Glomerular visceral epithelial cell (primary cell): ENCODE data around the gene CRELD2.
A peak's percentile ranks its signal among the peaks of the same experiment; 100 is the strongest.

Source experiments
- DNase-seq: peaks from one replicate; pipeline ENCODE4 v3.0.0-alpha.2; 2016; ENCODE audit errors: extremely low spot score

Gene CRELD2

DNA sequence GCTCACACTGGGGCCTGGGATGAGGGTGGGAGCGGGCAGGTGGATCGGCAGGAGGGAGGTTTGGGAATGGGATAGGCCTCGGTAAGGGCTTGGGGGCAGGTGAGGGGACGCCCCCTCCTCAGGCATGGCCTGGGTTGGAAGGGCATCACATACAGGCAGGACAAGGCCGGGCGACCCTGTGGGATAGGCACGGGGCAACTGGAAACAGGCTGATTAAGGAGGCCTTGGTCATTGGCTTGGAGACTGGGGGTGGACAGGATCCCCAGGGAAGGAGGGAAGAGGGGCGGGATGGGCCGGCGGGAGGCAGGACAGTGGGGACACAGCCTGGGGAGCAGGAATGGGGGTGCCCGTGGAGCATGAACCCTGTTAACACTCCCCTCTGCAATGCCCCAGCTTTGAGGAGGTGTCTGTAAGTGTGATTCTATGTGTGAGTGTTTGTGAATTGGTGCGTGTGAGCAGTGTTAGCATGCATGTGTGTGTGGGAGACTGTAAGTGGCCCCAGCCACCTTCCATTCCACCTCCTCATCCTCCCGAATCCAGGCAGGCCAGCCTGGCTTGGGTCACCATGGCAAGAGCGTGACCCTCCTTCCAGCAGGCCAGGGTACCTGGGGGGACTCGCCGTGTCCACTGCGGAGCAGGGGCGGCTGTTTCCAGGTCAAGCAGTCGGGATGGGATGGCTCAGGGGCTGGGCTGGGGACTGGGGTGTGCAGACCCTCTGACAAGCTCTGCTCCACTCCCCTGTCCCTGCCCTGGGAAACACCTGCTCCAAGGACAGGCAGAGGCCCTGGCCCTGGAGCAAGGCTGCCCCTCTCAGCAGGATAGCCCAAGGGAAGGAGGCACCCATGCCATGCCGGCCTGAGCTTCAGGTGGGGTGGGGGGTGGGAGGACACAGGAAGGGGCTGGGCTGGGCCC is 38.7 kb downstream of the CRELD2 start:
- DNase-seq: no peak

DNA sequence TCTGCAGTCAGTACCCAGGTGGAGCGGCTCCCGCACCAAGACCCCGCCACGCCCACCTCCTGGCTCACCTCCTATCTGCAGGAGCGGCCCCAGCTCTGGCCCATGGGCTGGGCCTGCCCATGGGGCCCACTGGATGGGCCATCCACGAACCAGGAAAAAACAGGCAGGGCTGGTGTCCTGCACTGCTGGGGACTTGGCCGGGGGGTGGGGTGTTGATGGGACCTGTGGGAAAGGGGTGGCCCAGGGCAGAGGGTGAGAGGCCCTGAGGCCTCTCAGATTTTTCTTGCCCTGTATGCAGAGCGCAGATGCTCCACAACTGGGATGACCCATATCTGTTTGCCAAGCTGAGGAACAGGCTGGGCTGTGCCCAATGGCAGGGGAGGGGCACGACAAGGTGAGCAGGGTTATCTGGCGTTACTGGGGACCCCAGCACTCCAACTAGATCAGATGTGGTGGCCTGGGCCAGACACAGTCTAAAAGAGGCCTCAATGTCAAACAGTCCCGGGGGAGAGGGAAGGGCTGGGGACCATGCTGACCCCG is 39.5 kb downstream of the CRELD2 start:
- DNase-seq: no peak

DNA sequence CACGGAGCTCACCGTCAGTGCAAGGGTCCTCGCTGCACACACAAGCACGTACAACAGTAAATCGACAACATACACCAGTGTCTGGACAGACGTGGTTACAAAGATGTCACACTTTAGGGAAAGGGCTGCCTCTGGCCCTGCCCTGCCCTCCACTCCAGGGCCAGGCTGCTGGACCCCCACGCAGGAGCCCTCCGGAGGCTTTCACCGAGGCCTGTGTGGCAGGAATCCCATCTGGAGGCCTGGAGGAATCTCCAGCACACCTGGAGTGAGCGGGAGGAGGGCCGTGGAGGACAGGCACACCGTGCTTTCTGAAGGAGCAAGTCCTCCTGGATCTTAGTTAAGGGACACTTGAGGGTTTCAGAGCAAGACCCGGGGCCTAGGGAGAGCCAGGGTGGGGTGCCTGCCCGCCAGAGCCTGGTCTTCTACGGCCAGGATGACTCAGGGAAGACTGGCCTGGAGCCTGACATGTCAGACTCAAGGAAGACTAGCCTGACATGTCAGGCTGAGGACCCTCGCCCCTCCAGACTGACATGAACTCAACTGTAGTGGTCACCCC is 40.0 kb downstream of the CRELD2 start:
- DNase-seq: no peak

DNA sequence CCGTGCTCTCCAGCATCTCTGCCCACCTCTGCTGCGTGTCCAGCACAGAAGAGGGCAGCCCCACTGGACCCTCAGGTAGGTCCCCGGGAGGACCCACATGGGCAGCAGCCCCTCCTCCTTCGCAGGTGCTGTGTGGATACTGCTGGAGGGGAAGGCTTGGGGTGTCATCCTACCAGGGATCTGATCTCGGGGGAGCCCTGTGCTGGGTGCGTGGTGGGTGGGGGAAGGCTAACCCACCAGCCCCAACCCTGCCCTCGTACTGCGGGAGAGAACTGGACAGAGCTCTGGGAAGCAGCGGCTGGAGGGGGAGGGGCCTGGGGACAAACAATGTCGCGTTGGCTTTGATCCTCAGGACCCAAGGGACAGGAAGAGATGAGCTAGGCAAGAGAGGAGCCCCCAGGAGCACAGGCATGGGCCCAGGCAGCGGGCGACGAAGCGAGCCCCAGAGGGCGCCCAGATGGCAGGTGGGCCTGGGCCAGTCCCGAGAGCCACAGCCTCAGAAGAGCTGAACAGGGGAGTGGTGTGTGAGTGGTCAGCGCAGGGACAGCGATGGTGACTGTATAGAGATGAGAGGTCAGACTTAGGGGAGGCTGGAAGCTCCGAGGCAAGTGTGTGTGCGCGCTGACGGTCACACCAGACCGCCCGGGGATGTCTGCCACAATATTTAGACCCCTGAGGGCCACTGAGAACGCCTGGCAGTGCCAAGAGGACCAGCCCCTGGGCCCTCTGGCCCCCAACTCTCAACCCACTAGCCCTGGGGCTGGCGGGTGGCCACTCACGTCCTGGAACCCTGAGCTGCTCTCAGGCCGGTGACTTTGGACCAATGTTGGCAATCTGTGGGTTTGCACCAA is 40.7 kb downstream of the CRELD2 start:
- DNase-seq: no peak

DNA sequence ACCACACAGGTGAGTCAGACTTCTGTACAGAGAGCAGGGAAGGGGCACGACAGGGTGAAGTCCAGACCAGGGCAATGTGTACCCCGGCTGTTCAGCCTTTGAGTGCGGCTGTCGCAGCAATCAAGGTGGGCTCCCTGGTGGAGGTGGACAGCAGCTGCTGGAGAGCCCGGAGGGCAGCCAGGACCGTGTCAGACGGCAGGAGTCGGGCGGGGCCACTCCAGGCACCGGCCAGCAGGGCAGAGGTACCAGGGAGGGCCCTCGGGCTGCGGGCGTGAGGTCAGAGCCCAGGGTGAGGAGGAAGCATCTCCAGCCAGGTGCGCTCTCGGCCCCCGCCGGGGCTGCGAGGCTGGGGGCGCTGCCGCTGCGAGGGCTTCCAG is 41.3 kb downstream of the CRELD2 start:
- peak; percentile 53 for DNase-seq

DNA sequence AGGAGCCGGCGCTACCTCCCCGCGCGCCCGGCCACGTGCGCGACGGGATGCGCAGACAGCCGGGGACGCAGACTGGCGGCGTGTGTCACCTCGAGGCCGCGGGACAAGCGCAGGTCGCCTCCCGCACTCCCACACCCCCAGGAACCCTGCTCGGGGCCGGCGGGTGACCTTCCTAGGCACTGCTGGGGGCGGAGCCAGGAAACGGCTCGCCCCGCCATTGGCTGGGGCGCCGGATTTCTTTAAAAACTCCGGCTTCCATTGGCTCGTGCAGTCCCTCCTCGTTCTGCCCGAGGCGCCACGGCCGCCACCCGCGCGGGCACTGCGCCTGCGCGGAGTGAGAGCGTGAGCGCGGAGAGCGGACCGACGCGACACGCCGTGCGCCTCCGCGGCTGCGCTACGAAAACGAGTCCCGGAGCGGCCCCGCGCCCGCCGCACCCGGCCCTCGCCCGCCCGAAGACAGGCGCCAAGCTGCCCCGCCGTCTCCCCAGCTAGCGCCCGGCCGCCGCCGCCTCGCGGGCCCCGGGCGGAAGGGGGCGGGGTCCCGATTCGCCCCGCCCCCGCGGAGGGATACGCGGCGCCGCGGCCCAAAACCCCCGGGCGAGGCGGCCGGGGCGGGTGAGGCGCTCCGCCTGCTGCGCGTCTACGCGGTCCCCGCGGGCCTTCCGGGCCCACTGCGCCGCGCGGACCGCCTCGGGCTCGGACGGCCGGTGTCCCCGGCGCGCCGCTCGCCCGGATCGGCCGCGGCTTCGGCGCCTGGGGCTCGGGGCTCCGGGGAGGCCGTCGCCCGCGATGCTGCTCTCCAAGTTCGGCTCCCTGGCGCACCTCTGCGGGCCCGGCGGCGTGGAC is 41.9 kb downstream of the CRELD2 start, which contains the start of gene PIM3:
TSS of gene PIM3 (plus strand) at position 614 of the 846 bp plus-strand sequence. CDS start at position 790, 176 bp downstream.
- DNase-seq: peak; percentile 95

DNA sequence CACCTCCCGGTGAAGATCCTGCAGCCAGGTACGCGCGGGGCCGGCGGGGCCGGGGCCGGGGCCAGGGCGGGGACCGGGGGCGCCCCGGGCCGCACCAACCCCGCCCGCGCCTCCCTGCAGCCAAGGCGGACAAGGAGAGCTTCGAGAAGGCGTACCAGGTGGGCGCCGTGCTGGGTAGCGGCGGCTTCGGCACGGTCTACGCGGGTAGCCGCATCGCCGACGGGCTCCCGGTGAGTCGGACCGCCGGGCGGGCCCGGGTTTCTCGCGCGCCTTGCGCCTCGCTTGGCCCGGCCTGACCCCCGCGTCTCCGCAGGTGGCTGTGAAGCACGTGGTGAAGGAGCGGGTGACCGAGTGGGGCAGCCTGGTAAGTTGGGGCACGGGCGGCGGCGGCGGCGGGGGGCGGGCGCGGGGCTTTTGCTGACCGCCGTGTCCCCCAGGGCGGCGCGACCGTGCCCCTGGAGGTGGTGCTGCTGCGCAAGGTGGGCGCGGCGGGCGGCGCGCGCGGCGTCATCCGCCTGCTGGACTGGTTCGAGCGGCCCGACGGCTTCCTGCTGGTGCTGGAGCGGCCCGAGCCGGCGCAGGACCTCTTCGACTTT is 42.7 kb downstream of the CRELD2 start:
- DNase-seq: peak; percentile 47

DNA sequence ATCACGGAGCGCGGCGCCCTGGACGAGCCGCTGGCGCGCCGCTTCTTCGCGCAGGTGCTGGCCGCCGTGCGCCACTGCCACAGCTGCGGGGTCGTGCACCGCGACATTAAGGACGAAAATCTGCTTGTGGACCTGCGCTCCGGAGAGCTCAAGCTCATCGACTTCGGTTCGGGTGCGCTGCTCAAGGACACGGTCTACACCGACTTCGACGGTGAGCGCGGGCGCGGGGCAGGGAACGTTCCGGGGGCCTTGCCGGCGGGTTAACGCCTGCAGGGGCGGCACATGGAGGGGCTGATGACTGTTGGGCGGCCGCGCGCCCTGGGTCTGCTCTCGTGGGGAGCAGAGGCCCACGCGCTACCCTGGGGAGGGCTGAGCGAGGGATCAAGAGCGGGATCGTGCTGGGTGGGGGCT is 43.2 kb downstream of the CRELD2 start:
- DNase-seq: no peak

DNA sequence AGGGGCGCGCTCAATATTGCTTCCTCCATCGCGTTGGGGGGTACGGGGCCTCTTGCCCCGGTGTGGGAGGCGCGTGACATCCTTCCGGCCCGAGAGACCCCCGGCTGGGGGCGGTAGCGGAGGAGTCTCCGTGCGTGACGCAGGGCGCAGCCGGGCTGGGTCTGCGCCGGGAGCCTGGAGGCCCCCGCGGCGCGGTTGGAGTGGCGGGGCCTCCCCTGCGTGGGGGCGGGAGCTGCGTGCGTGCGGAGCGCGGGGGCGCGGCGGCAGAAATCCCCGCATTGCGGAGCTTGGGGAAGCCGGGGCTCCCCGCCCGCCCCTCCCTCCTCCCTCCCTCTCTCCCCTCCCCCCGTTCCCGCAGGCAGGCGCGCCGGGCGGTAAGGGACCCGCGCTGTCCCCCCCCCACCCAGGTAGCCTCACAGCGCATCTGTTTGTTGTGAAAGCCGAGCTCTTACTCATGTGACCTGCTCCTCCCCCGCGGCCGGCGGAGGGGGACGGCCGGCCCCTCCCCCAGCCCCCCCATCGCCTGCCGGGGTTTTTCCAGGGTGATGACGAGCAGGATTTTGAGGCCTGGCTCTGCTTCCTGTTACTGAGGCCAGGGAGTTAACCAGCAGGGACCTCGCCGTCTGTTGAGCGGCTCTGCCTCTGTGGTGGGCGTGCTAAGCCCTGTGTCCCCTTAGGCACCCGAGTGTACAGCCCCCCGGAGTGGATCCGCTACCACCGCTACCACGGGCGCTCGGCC is 43.7 kb downstream of the CRELD2 start:
- DNase-seq: peak; percentile 92

DNA sequence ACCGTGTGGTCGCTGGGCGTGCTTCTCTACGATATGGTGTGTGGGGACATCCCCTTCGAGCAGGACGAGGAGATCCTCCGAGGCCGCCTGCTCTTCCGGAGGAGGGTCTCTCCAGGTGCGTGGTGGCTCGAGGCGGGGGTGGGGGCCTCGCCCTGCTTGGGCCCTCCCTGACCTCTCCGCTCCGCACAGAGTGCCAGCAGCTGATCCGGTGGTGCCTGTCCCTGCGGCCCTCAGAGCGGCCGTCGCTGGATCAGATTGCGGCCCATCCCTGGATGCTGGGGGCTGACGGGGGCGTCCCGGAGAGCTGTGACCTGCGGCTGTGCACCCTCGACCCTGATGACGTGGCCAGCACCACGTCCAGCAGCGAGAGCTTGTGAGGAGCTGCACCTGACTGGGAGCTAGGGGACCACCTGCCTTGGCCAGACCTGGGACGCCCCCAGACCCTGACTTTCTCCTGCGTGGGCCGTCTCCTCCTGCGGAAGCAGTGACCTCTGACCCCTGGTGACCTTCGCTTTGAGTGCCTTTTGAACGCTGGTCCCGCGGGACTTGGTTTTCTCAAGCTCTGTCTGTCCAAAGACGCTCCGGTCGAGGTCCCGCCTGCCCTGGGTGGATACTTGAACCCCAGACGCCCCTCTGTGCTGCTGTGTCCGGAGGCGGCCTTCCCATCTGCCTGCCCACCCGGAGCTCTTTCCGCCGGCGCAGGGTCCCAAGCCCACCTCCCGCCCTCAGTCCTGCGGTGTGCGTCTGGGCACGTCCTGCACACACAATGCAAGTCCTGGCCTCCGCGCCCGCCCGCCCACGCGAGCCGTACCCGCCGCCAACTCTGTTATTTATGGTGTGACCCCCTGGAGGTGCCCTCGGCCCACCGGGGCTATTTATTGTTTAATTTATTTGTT is 44.6 kb downstream of the CRELD2 start:
- no peak for DNase-seq

DNA sequence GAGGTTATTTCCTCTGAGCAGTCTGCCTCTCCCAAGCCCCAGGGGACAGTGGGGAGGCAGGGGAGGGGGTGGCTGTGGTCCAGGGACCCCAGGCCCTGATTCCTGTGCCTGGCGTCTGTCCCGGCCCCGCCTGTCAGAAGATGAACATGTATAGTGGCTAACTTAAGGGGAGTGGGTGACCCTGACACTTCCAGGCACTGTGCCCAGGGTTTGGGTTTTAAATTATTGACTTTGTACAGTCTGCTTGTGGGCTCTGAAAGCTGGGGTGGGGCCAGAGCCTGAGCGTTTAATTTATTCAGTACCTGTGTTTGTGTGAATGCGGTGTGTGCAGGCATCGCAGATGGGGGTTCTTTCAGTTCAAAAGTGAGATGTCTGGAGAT is 45.2 kb downstream of the CRELD2 start:
- DNase-seq: no peak

DNA sequence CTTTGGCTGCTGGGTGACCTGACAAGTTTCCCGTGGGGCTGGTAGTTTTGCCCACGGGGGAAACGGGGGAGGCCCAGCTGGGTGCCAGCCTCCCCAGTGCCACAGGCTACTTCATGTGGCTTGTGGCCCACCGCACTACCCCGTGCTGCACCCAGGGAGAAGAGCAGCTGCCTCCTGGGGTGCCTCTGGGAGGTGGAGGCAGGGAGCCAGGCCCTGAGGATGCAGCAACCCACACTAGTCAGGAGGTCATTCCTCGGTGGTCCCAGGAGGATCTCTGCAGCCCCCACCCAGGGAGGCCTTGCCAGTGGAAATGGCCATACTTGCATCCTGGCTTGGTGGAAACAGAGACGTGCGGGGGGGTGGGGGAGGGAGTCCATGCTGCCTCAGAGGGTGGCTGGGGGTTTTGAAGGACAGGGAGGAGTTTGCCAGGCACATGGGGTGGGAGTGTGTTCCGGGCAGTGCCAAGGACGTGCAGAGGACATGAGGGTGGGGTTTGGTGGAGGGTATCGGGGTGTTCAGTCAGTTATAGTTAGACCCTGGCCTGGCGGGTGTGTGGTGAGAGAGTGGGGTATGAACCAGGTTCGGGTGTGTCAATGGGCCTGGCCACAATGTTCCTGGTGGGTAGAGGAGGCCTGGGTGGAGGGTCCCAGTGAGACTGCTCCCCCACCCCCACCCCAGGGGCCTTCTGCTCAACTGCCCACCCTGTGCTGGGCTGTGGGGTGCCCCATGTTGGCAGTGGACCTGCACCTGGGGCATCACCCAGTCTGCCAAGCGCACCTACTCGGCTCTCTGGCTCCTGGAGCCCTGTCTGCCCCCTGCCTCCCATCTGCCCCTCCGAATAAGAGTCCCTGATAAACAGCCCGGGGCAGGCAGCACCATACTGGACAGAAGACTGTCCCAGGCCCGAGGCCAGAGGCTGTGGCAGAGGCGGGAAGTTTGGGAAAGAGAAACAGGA is 46.0 kb downstream of the CRELD2 start:
- no peak for DNase-seq

DNA sequence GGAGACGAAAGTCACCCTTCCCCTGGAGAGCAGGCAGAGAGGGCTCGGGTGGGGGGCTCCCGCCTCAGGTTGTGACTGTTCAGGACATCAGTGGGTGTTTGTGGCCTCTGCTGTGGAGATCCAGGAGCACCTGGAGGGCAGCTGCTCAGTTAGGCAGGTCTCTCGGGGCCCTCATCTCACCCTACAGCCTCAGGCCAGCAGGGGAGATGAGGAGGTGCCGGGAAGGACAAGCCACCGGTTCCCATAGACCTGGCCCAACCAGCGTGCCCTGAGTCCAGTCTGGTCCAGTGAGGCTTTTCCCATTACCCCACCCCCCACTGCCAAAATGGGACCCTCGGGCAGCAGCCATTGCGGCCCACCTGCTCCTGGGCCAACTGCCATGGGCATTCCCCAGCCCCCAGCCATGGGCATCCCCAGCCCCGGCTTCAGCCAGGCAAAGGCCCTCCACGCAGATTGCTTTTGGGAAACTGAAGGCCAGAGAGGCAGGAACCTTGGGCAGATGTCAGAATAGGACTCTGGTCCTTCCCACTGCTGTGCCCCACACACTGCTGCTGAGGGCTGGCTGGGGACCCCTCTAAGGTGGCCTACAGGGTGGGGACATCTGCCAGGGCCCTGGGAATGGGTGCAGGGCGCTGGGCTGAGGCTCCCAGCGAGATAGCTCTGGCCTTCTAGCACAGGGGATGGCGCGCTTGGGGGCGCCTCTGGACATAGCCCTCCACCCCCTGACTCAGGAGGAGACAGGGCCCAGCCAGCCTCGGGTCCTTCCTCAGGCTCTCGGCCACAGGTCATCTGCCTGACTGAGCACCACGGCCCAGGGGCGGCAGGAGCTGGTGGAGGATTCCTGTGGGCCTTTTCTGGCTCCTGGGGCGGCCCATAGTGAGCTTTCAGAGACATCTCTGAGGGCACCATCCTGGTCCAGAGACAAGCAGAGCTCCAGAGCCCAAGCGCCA is 46.9 kb downstream of the CRELD2 start:
- no peak for DNase-seq

DNA sequence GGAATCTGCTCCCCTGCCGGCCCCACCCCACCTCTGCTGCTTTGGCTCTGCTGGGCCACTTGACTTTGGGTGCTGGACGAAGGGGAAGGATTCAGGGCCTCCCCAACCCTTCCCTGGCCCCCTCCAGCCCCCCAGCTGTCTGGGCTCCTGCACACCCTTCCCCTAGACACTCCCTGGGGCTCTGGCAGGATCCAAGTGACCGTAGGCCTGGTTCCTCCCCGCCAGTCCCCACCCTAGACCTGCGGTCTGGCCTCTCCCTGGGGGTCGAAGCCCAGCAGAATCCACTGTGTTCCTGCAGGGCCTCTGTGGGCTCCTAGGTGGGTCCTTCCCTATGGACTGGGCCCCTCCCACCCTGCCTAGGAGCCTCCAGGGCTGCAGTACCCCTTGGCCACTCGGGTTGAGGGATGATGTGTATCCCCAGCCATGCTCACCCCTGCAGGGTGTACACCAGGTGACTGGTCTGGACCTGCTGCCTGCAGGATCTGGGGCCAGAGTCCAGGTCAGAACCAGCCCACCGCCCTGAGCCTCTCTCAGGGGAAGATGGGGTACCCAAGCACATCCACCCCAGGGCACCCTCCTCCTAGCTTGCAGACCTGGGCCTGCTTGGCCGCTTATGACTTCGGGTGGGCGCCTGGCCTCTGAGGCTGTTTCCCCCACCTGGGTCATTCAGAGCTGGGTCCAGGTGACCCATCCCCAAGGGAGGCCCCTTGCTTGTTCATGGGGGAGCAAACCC is 47.8 kb downstream of the CRELD2 start:
- DNase-seq: no peak

DNA sequence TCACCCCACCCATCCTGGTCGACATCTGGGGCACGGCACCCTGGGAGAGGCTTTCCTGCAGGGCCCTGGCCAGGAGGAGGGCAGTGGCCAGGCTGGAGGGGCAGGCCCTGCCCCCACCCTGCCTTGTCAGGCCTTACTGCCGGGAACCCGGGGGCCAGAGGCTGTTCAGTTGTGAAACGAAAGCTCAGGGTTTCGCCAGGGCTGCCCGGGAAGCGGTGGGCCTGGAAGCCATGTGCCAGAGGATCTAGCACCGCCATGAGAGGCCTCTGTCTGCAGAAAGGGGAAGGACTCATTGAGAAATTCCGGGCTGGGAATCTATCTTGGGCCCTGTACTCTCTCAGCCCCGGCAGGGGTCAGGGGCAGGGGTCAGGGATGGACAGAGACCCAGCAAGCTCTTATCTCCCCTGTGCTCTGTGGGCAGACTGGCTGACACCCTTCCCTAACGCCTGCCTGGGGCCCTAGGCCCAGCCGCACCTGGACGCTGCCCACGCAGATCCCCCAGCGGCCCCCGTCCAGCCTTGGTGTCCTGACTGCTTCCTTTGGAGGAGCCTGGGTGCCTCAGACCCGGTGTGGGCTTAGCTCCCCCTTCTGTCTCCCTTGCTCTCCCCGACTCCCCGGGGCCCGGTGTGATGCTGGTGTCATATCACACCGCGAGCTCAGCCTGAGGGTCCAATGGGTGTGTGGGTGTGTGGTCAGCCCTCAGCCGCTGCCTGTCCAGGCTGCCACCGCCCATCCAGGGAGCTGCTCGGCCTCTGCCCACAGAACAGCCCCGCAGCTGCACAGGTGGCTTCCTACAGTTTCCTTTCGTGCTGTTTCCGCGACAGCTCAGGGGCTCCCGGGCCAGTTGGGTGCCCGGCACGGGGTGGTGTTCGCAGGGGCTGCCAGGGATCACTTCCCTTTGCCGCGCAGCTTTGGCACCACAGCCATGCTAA is 48.6 kb downstream of the CRELD2 start:
- no peak for DNase-seq
